SK-N-SH (cell line): ENCODE results near the gene BLID. TPM values are rescaled to one million over a fixed set of nuclear protein-coding genes. Genes with fewer than 3 reads are reported as not detected.

Experiments
- CTCF ChIA-PET: fragments of 300-600, 350-600 bp; formaldehyde crosslinking; extraction: SDS; loops from one replicate; lab custom pipeline; 2021; lab: Yijun Ruan, JAX
- POLR2A ChIA-PET: fragments of 350-600 bp; sonication (Branson Sonifier 250); formaldehyde crosslinking; extraction: SDS; loops from one replicate; lab custom pipeline; 2020; ENCODE audit warnings: antibody characterized with exemption, inconsistent platforms; lab: Yijun Ruan, JAX
- DNase-seq: peaks from one replicate; pipeline ENCODE4 v3.0.0; 2012
- H2AFZ ChIP-seq: fragments of 200-600 bp; sonication (generic); 2 replicates; pipeline ENCODE4 v1.8.1; 2016; ENCODE audit warnings: antibody characterized with exemption, mild to moderate bottlenecking, low read depth
- H3F3A ChIP-seq: fragments of 200-600 bp; sonication (generic); replicated peaks from 2 replicates; pipeline ENCODE3; 2016; ENCODE audit warnings: antibody characterized with exemption, mild to moderate bottlenecking; ENCODE audit not compliant: insufficient read depth
- H3K27ac ChIP-seq, 2 experiments: fragments of 200-500 bp in 1 of 2; fragments of 200-600 bp in 1 of 2; sonication (Bioruptor generic) in 1 of 2; sonication (generic), shearing (Covaris generic) in 1 of 2; 2 replicates each; pipeline versions ENCODE4 v1.5.1 to v1.6.1; 2014 to 2016; ENCODE audit warnings: low read depth in 2 of 2, inconsistent platforms in 1 of 2, low read length in 1 of 2, mild to moderate bottlenecking in 1 of 2, mixed read lengths in 1 of 2
- H3K27me3 ChIP-seq: fragments of 200-600 bp; sonication (generic), shearing (Covaris generic); 2 replicates; pipeline ENCODE4 v1.6.1; 2016; ENCODE audit warnings: mixed run types; ENCODE audit not compliant: insufficient read depth
- H3K36me3 ChIP-seq, 2 experiments: fragments of 200-500 bp in 1 of 2; fragments of 200-600 bp in 1 of 2; sonication (Bioruptor generic) in 1 of 2; sonication (generic) in 1 of 2; replicated peaks in 1 of 2; 2 replicates each; pipeline versions ENCODE3 to v1.5.1; 2014 to 2016; ENCODE audit warnings: low read length in 1 of 2, mild to moderate bottlenecking in 1 of 2; ENCODE audit not compliant: insufficient read depth in 2 of 2, control insufficient read depth in 1 of 2
- H3K4me1 ChIP-seq, 2 experiments: fragments of 200-500 bp in 1 of 2; fragments of 200-600 bp in 1 of 2; sonication (Bioruptor generic) in 1 of 2; sonication (generic), shearing (Covaris generic) in 1 of 2; 2 replicates each; pipeline versions ENCODE4 v1.5.1 to v1.6.1; 2014 to 2016; ENCODE audit warnings: low read depth in 1 of 2, low read length in 1 of 2, mixed run types in 1 of 2; ENCODE audit not compliant: insufficient read depth in 2 of 2, control insufficient read depth in 1 of 2
- H3K4me2 ChIP-seq: fragments of 200-600 bp; sonication (generic), shearing (Covaris generic); 2 replicates; pipeline ENCODE4 v1.6.1; 2017; ENCODE audit warnings: mixed run types
- H3K4me3 ChIP-seq, 2 experiments: fragments of 200-500 bp in 1 of 2; fragments of 200-600 bp in 1 of 2; sonication (Bioruptor generic) in 1 of 2; sonication (generic), shearing (Covaris generic) in 1 of 2; 2 replicates each; pipeline versions ENCODE4 v1.5.1 to v1.8.1; 2014 to 2016; ENCODE audit warnings: low read depth in 2 of 2, inconsistent platforms in 1 of 2, low read length in 1 of 2, mild to moderate bottlenecking in 1 of 2, mixed read lengths in 1 of 2, moderate library complexity in 1 of 2
- H3K79me2 ChIP-seq: fragments of 200-600 bp; sonication (generic); 2 replicates; pipeline ENCODE4 v1.8.1; 2017; ENCODE audit warnings: mild to moderate bottlenecking; ENCODE audit not compliant: insufficient read depth
- H3K9ac ChIP-seq: fragments of 200-600 bp; sonication (generic); 2 replicates; pipeline ENCODE4 v1.6.1; 2017; ENCODE audit warnings: mixed run types
- H3K9me2 ChIP-seq: fragments of 200-600 bp; sonication (generic); 2 replicates; pipeline ENCODE4 v1.6.1; 2017; ENCODE audit warnings: mixed run types
- H3K9me3 ChIP-seq: fragments of 200-600 bp; sonication (generic); 2 replicates; pipeline ENCODE4 v1.6.1; 2017; ENCODE audit warnings: mixed run types, mild to moderate bottlenecking, moderate library complexity
- H4K20me1 ChIP-seq: fragments of 200-600 bp; sonication (generic); 2 replicates; pipeline ENCODE4 v1.6.1; 2017; ENCODE audit warnings: mild to moderate bottlenecking, mixed run types; ENCODE audit not compliant: insufficient read depth
- ELF1 ChIP-seq: IDR thresholded peaks from 2 replicates; pipeline ENCODE4 v1.4.0; 2012
- EP300 ChIP-seq, 2 experiments: IDR thresholded peaks; 2 replicates each; pipeline versions ENCODE4 v1.4.0 to v1.6.1; 2012; ENCODE audit warnings: borderline replicate concordance in 1 of 2, low read depth in 1 of 2, low read length in 1 of 2
- EZH2phosphoT487 ChIP-seq: fragments of 200-600 bp; sonication (generic); IDR thresholded peaks from 2 replicates; pipeline ENCODE4 v1.6.1; 2017; ENCODE audit warnings: low read depth, mixed run types, mild to moderate bottlenecking, antibody characterized with exemption, moderate library complexity, borderline replicate concordance
- FOSL2 ChIP-seq: IDR thresholded peaks from 2 replicates; pipeline ENCODE4 v1.4.0; 2012; ENCODE audit warnings: low read depth, mild to moderate bottlenecking, moderate library complexity, borderline replicate concordance
- FOXJ3 ChIP-seq: sonication (generic); formaldehyde crosslinking; IDR thresholded peaks from 2 replicates; pipeline ENCODE4 v1.5.1; 2020; ENCODE audit warnings: mild to moderate bottlenecking, missing genetic modification reagents
- FOXM1 ChIP-seq: IDR thresholded peaks from 2 replicates; pipeline ENCODE4 v1.4.0; 2012; ENCODE audit warnings: low read depth, mild to moderate bottlenecking
- GATA2 ChIP-seq: sonication (generic); formaldehyde crosslinking; IDR thresholded peaks from 2 replicates; pipeline ENCODE4 v1.5.0; 2020; ENCODE audit warnings: mild to moderate bottlenecking, missing genetic modification reagents
- JUND ChIP-seq: IDR thresholded peaks from 2 replicates; pipeline ENCODE4 v1.4.0; 2012
- MEF2A ChIP-seq: IDR thresholded peaks from 2 replicates; pipeline ENCODE4 v1.4.0; 2012; ENCODE audit warnings: low read depth, borderline replicate concordance
- NRF1 ChIP-seq: IDR thresholded peaks from 2 replicates; pipeline ENCODE4 v1.6.1; 2012; ENCODE audit warnings: low read depth, mild to moderate bottlenecking, low read length
- POLR2AphosphoS5 ChIP-seq: IDR thresholded peaks from 2 replicates; pipeline ENCODE4 v1.6.1; 2012; ENCODE audit warnings: low read depth, low read length
- RAD21 ChIP-seq: IDR thresholded peaks from 2 replicates; pipeline ENCODE4 v1.6.1; 2012; ENCODE audit warnings: mild to moderate bottlenecking, low read length
- TAF1 ChIP-seq: IDR thresholded peaks from 2 replicates; pipeline ENCODE4 v1.6.1; 2012; ENCODE audit warnings: low read depth, mild to moderate bottlenecking, low read length, moderate library complexity, borderline replicate concordance
- TCF12 ChIP-seq: IDR thresholded peaks from 2 replicates; pipeline ENCODE4 v1.4.0; 2012
- TEAD4 ChIP-seq: IDR thresholded peaks from 2 replicates; pipeline ENCODE4 v1.4.0; 2012; ENCODE audit warnings: mild to moderate bottlenecking, borderline replicate concordance; ENCODE audit not compliant: insufficient read depth
- USF2 ChIP-seq: fragments of 150-350 bp; IDR thresholded peaks from 2 replicates; pipeline ENCODE4 v1.6.1; 2017; ENCODE audit warnings: antibody characterized with exemption, low read length, low read depth, borderline replicate concordance
- YY1 ChIP-seq: IDR thresholded peaks from 2 replicates; pipeline ENCODE4 v1.4.0; 2012; ENCODE audit warnings: low read depth, mild to moderate bottlenecking
- WGBS: methylation state at CpG from one replicate; pipeline ENCODE4 v1.1.6; 2017; ENCODE audit warnings: low lambda C conversion rate; 5-methylcytosine and 5-hydroxymethylcytosine counted together
- polyA plus RNA-seq, 3 experiments: library from polyadenylated mRNA; depleted of rRNA; stranded (reverse); fragments of >200 nt; gene quantifications; 2 replicates each; pipeline ENCODE4 v1.2.3, GENCODE V29; 2012
- TF ChIP-seq, protein P1 (sequence below): IDR thresholded peaks from 2 replicates; pipeline ENCODE4 v1.4.0; 2012; ENCODE audit warnings: low read depth, borderline replicate concordance
- TF ChIP-seq, protein P2 (sequence below): IDR thresholded peaks from 2 replicates; pipeline ENCODE4 v1.4.0; 2012; ENCODE audit warnings: low read depth, borderline replicate concordance
- TF ChIP-seq, protein P3 (sequence below): fragments of 150-350 bp; IDR thresholded peaks from 2 replicates; pipeline ENCODE4 v1.6.1; 2016; ENCODE audit warnings: mild to moderate bottlenecking, low read depth, low read length

BLID gene
- polyA plus RNA-seq, 1 of the 3 experiments (the other 2 are of a cell fraction), result not detected

GRCh38 chr11:122159861-122160260 is 43.8 kb upstream of the BLID start:
- Histone ChIP-seq H3K4me3 (peak overlapping the region in 1 of 2 experiments; percentile 43; a peak in 1 of 4 replicates), H3K36me3 (peaks cover 0 to 79% of the 10 kb centered on the region in 2 experiments), H3K4me1 (peaks cover 20 to 72% of the 10 kb centered on the region in 2 experiments), H3K9me3 (no peaks in the 10 kb centered on the region), H3K79me2 (peaks cover 100% of the 10 kb centered on the region), H3K9ac (peak overlapping the region; percentile 34; the same call in 1 of the 2 replicates), H3K27me3 (no peaks in the 10 kb centered on the region), H3F3A (peaks cover 73% of the 10 kb centered on the region), H4K20me1 (peaks cover 97% of the 10 kb centered on the region), H3K9me2 (no peaks in the 10 kb centered on the region), H2AFZ (no peak overlapping the region), H3K27ac (peak overlapping the region; percentile 1 to 87; a peak in 2 of 4 replicates), H3K4me2 (peak overlapping the region; percentile 75)
- CTCF ChIA-PET, result interaction anchor here (1.5 kb wide), 1 partner anchor 507 kb away, joined by 3 read pairs; no protein-coding TSS in a partner anchor
- no peak for DNase-seq
- POLR2A ChIA-PET, result no interaction called here
- TF ChIP-seq MEF2A (no peak), USF2 (no peak), YY1 (no peak), FOSL2 (no peak), JUND (no peak), TAF1 (no peak), TEAD4 (no peak), GATA2 (CRISPR knock-in tag) (no peak), FOXJ3 (CRISPR knock-in tag) (no peak), NRF1 (no peak), EZH2phosphoT487 (no peak), EP300 (IDR thresholded peaks at IDR 0.05; ENCODE audit: borderline replicate concordance in 1 of 2, low read depth in 1 of 2, low read length in 1 of 2) (no peak), POLR2AphosphoS5 (no peak), FOXM1 (no peak), RAD21 (no peak), ELF1 (no peak), TCF12 (no peak)
- TF ChIP-seq, protein P1, sequence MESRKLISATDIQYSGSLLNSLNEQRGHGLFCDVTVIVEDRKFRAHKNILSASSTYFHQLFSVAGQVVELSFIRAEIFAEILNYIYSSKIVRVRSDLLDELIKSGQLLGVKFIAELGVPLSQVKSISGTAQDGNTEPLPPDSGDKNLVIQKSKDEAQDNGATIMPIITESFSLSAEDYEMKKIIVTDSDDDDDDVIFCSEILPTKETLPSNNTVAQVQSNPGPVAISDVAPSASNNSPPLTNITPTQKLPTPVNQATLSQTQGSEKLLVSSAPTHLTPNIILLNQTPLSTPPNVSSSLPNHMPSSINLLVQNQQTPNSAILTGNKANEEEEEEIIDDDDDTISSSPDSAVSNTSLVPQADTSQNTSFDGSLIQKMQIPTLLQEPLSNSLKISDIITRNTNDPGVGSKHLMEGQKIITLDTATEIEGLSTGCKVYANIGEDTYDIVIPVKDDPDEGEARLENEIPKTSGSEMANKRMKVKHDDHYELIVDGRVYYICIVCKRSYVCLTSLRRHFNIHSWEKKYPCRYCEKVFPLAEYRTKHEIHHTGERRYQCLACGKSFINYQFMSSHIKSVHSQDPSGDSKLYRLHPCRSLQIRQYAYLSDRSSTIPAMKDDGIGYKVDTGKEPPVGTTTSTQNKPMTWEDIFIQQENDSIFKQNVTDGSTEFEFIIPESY, result no peak
- TF ChIP-seq, protein P2, sequence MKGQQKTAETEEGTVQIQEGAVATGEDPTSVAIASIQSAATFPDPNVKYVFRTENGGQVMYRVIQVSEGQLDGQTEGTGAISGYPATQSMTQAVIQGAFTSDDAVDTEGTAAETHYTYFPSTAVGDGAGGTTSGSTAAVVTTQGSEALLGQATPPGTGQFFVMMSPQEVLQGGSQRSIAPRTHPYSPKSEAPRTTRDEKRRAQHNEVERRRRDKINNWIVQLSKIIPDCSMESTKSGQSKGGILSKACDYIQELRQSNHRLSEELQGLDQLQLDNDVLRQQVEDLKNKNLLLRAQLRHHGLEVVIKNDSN, result no peak
- TF ChIP-seq, protein P3, sequence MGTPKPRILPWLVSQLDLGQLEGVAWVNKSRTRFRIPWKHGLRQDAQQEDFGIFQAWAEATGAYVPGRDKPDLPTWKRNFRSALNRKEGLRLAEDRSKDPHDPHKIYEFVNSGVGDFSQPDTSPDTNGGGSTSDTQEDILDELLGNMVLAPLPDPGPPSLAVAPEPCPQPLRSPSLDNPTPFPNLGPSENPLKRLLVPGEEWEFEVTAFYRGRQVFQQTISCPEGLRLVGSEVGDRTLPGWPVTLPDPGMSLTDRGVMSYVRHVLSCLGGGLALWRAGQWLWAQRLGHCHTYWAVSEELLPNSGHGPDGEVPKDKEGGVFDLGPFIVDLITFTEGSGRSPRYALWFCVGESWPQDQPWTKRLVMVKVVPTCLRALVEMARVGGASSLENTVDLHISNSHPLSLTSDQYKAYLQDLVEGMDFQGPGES, result no peak
- WGBS, result 83% methylated on average over 2 of the region's 2 CpGs
